Activated CD8-positive, alpha-beta memory T cell treated with anti-CD3 and anti-CD28 coated beads for 36 hours (primary cell): ENCODE measurements around the gene NTRK1. TPM values are rescaled to one million over a fixed set of nuclear protein-coding genes. Genes with fewer than 3 reads are reported as not detected.

Source experiments
- CTCF ChIA-PET: fragments of 350-600 bp; sonication (Branson Sonifier 250); formaldehyde crosslinking; loops from one replicate; lab custom pipeline; 2021; ENCODE audit warnings: antibody characterized with exemption; lab: Charles Lee
- POLR2A ChIA-PET: fragments of 350-600 bp; sonication (Branson Sonifier 250); formaldehyde crosslinking; loops from one replicate; lab custom pipeline; 2021; ENCODE audit warnings: antibody characterized with exemption; lab: Charles Lee
- total RNA-seq, 2 experiments: library from RNA; stranded (reverse); gene quantifications; one replicate each; pipeline ENCODE4 v1.2.3, GENCODE V29; 2021

The NTRK1 gene
- total RNA-seq, 2 experiments from 2014 or later: 3.5 to 3.6 TPM

DNA sequence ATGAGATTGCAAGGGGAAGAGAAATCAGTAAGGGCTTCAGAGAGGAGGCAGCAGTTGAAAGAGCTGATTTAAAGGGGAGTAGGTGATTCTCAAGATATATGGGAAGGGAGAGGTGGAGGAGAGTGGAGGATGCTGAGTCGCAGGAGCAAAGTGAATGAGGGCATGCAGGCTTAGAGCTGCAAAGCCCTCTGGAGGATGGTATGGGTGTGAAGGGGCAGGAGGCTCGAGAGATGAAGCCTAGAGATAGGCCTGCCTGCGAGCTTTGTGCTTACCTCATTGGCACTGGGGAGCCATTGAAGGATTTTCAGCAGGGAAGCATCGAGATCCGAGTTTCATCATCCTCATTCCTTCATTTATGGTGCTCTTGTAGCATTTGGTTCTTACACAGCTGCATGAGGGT lies 28.2 kb upstream of the NTRK1 start:
- CTCF ChIA-PET: interaction anchor here (1.0 to 8.1 kb wide), 3 partner anchors 10 to 27 kb away, joined by 4 to 96 read pairs (median 6); partner anchors contain the start of genes INSRR and NTRK1
- POLR2A ChIA-PET: interaction anchor here (0.6 kb wide), 1 partner anchor 114 kb away, joined by 3 read pairs; no protein-coding TSS in a partner anchor

DNA sequence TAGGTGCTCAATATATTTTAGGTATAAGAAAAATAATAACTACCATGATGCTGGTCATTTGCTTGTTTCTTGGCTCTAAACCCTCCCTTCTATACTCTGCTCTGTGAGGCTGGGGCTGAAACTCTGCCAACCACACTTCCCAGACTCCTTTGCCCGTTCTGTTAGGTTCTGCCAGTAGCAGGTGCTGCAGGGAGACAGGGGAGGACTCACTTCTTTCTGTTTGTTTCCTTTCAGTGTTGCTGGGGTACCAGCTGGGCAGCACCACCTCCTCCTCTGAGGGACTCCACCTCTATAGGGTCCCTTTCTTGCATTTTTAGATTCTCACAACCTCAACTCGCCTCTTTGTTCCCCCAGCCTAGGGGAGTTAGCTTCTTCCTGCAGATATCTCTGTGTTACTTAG lies 27.1 kb upstream of the NTRK1 start:
- ChIA-PET POLR2A (no interaction called here), CTCF (interaction anchor here (0.7 to 8.1 kb wide), 4 partner anchors 12 to 94 kb away, joined by 3 to 96 read pairs (median 4); partner anchors contain the start of genes INSRR and NTRK1)

DNA sequence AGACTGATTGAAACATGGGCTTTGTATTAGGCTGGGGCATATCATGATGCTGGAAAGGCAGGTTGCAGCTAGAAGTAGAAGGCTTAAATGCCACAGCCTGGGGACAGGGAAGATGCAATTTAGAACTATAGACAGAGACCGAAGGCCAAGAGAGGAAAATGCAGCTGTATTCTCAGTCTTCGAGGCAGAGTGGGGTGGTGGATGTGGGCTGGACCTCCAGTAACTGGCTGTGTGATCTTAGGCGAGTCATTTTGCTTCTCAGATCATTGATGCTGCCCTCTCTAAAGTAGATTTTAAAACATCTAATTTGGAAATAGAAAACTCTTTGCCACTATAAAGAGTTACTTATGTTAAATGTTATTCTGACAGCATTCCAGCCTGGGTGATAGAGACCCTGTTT lies 26.3 kb upstream of the NTRK1 start:
- POLR2A ChIA-PET: no interaction called here

DNA sequence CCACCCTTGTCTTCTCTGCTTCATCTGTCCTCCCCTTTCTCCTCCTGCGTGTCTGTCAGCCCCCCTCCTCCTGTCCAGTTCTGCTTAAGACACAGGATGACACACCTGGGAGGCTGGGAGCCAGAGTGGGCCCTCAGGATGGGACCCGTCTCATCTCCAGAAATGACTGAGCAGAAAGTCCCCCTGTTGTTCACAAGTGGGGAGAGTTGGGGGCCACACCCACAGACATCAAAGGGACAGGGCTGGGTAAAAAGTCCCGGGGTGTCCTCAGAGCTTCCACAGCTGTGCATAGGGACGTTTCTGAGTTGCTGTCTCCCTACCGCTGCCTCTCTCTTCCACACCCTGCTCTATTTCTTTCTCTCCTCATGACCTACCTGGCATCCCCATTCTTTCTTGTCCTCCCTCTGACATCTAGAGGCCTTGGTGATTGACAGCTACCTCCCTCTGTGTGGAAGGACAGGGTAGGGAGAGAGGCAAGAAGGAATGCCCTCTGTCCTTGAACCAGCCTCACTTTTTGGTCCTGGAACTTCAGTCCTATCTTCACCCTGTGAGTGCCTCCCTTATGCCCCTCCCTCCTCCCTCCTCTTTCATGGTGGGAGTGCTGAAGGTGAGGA lies 24.5 kb upstream of the NTRK1 start:
- CTCF ChIA-PET: interaction anchor here (1.1 to 8.1 kb wide), 5 partner anchors 10 to 55 kb away, joined by 3 to 96 read pairs (median 5); partner anchors contain the start of genes INSRR and NTRK1
- POLR2A ChIA-PET: no interaction called here

More for the DNA sequence above, 26.3 kb upstream of the NTRK1 start:
- CTCF ChIA-PET: interaction anchor here (0.7 to 8.1 kb wide), 3 partner anchors 13 to 94 kb away, joined by 3 to 96 read pairs (median 4); partner anchors contain the start of genes INSRR and NTRK1

DNA sequence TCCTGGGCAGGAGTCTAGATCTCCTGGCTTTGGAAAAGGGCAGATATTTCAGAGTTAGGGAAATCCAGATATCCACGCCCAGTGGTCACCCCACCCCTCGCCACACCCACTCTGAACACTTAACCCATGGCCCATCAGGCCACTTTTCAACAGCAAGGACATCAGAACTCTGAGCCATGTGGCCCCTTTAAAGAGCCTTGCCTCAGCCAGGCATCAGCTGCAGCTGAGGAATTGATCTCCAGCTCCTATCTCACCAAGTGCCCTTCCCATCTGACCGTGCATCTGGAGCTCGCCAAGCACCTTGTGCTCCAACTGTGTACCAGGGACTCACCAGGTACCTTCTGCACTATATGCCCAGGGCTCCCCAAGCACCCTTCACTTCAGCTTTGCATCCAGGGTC lies 23.8 kb upstream of the NTRK1 start:
- POLR2A ChIA-PET: interaction anchor here (0.5 kb wide), 1 partner anchor 38 kb away, joined by 6 read pairs; no protein-coding TSS in a partner anchor
- CTCF ChIA-PET: interaction anchor here (0.8 to 8.1 kb wide), 9 partner anchors 10 to 74 kb away, joined by 3 to 96 read pairs (median 5); partner anchors contain the start of genes INSRR, NTRK1 and SH2D2A

DNA sequence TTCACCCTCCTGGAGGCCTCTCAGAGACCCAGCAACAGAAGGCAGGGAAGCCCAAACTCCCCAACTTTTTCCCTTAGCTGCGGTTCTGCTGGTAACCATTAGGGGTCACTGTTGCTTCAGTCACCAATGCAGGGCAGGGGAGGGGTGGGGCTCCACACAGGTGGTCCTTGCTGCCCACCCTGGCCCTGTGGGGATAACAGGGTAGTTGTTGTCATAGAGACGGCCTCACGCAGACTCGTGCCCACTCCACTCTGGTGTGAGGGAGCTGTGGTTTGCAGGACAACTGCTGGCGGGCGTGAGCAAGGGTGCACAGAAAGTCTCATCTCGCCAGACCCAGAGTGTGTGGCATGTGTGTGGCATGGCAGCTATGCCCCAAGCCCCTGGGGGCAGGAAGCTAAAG lies 21.7 kb upstream of the NTRK1 start:
- ChIA-PET CTCF (interaction anchor here (0.6 to 8.1 kb wide), 32 partner anchors 8 to 193 kb away, joined by 3 to 96 read pairs (median 4); partner anchors contain the start of genes CRABP2, HDGF, INSRR and LRRC71), POLR2A (no interaction called here)

DNA sequence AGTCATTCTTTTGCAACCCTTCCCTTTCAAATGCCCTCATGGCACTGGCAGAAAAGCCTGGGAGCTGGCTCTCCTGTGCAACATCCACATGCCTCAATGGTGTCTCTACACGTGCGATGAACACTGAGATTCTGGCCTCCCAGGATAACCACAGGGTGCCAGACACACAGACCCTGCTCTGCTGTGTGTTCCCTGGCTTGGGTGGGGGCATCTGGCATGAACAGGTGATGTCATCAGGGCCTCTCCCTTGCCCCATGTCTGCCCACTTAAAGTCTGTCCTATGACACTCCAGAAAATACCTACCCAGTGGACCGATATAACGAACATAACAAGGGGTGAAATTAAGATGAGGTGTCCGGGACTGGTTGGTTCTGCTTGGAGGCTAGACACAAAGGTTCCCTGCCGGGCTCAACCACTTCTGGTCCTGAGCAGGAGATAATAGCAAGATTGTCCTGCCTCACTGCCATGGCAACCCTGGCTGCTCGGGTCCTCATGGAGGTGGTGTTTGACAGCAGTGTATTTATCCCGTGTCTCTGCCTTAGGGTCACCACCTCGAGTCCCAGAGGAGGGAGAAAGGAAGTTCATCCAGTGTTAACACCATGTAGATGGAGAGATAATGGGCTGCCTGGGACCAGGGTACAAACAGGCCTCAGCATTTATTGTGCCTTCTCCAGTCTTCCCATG lies 21.1 kb upstream of the NTRK1 start:
- POLR2A ChIA-PET: no interaction called here
- CTCF ChIA-PET: interaction anchor here (0.6 to 8.1 kb wide), 25 partner anchors 7 to 194 kb away, joined by 3 to 96 read pairs (median 5); partner anchors contain the start of genes HDGF, INSRR, LRRC71 and METTL25B

DNA sequence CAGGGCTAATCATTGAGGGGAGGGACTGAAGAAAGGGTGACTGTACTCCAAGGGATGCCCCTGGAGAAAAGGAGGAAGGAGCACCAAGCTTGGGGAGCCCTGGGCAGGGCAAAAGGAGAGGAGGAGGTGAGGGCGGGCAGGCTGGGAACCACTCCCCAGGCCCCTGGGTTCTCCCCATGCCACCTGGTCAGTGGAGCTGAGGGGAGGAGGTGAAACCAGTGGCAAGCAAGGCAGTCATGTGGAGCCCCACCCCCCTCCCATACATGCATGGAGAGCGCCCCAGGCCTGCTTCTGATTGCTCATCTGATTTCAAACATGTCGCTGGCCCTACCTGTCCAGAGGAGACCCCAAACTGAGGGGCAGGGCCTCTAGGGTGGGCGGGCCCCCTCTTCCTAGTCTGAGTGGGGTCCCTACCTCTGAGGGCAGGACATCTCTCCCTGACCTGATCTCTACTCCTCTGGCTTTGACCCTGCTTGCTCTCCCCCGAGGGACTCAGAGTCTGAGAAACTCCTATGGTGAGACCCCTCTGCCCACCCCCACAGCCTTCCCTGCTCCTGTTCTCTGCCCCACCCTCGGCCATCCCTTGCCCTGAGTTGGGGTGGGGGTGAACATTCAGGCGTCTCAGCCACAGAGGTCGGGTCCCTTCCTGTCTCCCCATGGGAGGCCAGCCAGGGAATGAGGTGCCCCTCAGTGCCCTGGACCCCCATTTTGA lies 20.3 kb upstream of the NTRK1 start:
- POLR2A ChIA-PET: no interaction called here

DNA sequence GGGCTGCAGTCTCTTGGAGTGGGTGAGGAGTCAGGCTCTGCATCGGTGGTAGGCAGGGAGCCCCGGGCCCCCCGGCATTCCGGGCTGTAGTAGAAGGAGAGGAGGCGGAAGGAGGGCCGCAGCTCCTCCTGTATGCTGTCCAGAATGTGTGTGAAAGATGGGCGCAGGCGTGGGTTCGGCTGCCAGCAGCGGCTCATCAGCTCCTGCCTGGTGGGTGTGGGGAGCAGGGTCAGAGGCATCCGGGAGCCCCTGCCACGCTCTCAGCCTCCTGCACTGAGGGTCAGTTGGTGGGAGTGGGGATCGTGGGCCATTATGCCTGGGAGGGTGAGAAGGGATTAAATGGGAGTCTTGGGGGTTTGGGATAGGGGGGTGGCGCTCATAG lies 19.8 kb upstream of the NTRK1 start:
- ChIA-PET POLR2A (no interaction called here), CTCF (interaction anchor here (0.9 to 1.5 kb wide), 4 partner anchors 19 to 151 kb away, joined by 3 to 14 read pairs (median 4); partner anchors contain the start of gene NTRK1)

More for the DNA sequence above, 20.3 kb upstream of the NTRK1 start:
- CTCF ChIA-PET: interaction anchor here (1.5 kb wide), 1 partner anchor 53 kb away, joined by 5 read pairs; no protein-coding TSS in a partner anchor

DNA sequence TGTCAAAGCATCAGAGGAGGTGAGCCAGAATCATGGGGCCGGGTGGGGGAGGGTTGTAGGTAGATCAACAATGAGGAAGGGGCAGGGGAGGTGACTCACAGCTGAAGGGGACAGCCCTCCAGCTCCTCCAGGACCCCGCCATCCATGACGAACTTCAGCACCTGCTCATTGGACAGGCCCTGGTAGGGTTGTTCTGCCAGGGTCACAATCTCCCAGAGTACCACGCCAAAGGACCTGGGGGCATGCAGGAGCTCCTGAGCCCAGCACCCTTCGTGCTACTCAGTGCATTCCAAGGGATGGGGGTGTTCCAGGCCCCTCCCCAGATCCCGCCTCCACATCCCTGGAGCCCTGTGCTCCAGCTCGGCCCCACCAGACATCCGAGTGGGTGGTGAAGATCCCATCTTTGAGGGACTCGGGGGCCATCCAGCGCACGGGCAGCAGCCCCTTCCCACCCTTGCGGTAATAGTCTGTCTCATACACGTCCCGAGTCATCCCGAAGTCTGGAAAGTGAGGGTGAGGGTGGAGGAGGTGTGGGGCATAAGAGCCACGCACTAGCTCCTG lies 19.3 kb upstream of the NTRK1 start:
- ChIA-PET POLR2A (no interaction called here), CTCF (interaction anchor here (0.9 to 1.5 kb wide), 4 partner anchors 19 to 152 kb away, joined by 3 to 14 read pairs (median 4); partner anchors contain the start of gene NTRK1)

DNA sequence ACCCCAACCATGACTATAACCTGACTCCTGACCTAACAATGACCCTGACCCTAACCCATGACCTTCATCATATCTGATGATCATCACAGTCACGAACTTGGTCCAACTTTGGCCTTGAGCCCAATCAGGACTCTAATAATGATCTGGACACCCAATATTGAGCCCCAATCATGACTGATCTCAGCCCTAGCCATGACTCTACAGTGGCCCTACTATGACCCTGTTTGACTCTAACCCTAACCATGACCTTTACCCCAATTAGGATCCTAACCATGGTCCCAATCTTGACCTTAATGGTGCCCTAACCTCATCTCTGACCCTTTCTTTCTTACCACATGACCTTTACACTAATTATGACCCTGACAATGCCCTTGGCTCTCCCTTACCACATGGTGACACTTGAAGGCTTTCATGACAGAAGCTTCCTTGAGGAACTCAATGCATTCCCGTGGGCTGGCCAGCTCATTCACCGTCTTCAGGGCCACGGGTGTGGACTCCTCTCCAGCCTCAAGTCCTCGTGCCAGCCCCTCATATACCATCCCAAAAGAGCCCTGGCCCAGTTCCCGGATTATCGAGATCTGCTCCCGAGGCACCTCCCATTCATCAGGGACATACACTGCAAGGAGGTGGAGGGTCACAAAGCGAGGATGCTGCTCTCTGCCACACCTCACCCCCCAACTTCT lies 17.9 kb upstream of the NTRK1 start:
- CTCF ChIA-PET: no interaction called here
- POLR2A ChIA-PET: no interaction called here

DNA sequence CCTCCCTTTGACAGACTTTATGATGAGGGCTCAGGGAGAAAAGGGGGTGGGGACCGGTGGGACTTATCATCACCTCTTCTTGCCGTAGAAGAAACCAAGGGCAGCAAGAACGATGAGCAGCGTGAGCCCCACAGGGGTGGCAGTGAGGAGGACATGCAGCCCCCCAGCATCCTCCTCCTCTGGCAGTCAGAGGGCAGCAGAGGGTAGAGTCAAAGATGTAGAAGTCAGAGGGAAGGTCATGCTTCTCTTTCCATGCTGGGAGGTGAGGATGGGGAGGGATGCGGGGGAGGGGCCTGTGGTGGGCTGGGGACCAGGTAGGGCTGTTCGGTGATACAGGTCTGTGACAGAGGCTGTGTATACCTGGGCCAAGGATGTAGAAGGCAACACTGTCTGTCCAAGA lies 16.6 kb upstream of the NTRK1 start:
- ChIA-PET POLR2A (no interaction called here), CTCF (interaction anchor here (1.3 kb wide), 1 partner anchor 15 kb away, joined by 4 read pairs; the partner anchor contains the start of gene INSRR)

DNA sequence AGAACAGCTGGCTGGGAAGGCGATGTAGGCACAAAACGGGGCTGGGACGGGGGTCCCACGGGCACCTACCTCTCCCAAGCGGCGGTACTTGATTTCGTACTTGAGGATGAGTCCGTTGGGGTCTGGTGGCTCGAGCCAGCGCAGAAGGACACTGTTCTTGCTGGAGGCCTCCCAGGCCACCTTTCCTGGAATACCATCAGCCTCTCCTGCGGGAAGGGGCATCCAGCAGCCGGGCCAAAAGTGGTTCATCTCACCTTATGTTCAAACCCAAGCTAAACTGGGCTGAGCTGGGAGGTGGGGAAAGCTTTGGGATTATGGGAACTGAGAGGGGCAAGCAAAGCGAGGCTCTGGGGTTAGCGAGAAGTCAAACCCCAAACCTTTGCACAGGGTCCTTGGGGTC lies 16.0 kb upstream of the NTRK1 start:
- ChIA-PET CTCF (interaction anchor here (1.3 to 1.5 kb wide), 2 partner anchors 15 to 16 kb away, joined by 3 to 4 read pairs; partner anchors contain the start of genes INSRR and NTRK1), POLR2A (no interaction called here)

DNA sequence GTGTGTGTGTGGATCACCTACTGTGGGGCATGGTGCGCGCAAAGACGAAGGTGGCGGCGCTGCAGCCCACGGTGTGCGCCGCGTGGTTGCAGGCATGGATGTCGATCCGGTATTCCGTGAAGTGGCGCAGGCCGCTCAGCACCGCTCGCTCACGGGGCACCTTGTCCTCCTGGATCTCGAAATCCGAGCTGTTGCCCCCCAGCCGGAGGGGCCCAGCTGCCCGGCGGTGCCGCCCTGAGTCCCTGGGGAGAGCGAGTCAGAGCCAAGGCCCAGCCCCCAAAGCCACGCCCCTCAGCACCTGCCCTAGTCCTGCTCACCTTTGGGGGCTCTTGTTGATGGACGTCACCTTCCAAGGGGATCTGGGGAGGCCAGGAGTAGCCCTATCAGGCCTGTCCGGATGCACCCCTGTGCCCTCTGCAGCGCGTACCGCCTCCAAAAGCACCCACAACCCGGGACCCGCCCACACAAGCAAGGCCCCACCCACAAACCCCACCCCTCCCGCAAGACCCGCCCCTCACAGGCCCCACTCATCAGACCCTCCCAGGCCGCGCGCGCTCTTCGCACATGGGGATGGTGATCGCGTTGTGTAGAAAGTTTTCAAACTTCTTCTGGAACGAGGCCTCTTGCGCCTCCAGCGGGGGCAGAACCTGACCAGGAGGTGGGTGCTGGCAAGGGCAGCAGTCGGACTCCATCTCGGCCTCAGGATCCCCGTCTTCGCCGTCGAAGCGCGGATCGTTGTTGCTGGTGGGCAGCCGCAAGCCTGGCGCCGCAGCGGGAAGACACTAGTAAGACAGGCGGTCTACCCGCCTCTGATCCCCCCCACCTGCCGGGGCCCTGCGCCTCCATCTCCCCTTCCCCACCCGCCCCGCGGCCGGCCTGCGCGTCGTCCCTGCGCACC lies 15.4 kb upstream of the NTRK1 start:
- ChIA-PET POLR2A (no interaction called here), CTCF (interaction anchor here (1.3 to 1.5 kb wide), 2 partner anchors 14 to 15 kb away, joined by 3 to 4 read pairs; partner anchors contain the start of genes INSRR and NTRK1)

DNA sequence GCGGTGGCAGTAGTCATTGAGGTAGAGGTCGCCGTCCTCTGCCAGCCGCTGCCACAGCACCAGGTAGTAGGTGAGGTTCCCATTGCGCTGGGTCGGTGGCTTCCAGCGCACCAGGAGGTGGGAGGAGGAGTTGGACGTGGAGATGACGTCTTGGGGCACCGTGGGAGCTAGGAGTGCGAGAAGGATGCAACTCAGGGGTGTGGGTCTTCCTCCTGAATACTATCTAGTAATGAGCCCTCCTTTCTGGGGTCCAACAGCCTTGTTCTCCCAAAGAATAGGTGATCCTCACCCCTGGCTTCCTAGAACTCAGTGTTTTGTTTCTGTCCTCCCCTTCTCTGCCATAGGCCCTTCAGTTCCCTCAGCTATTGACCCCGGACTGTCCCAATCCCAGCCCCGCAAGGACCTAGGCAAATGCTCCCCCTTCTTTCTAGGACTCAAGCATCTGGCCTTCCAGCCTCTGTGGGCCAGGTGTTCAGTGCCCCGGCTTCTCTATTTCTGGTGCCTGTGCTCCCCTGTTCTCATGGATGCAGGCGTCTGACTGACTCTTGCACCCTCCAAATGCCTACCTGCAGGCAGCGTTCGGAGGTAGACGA lies 14.6 kb upstream of the NTRK1 start:
- POLR2A ChIA-PET: no interaction called here
- CTCF ChIA-PET: interaction anchor here (1.1 to 3.0 kb wide), 4 partner anchors 7 to 15 kb away, joined by 3 to 14 read pairs (median 4); partner anchors contain the start of gene NTRK1

DNA sequence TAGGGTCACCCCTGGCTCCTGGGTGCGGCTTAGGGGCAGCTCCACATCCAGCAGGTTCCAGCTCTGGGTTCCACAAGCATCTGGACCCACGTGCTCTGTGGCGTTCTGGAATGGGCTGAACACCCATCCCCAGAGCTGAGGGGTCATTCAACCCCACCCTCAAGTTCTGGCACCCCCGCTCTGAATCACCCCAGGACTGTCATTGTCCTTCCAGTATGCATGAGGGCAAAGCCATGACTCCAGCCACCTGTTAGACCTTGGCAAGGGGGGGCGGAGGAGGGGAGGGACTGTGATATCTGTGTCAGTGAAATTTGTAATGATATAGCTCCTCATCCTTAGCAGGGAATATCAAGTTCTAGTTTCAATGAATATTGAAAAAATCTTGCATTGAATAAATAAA lies 14.0 kb upstream of the NTRK1 start:
- ChIA-PET POLR2A (no interaction called here), CTCF (interaction anchor here (1.1 to 3.0 kb wide), 3 partner anchors 8 to 14 kb away, joined by 3 to 14 read pairs (median 5); partner anchors contain the start of gene NTRK1)
